SK-N-SH treated with all-trans-retinoic acid at 6 μM for 48 hours (cell line): ENCODE results near the gene ANKRD13A.

Experiments
- ATAC-seq: fragments of 200-7000 bp; cut with Tn5 transposase; 3 replicates; pipeline ENCODE4 v1.9.1; 2020; ENCODE audit warnings: mild to moderate bottlenecking, moderate library complexity
- BACH2 ChIP-seq: fragments of 250-450 bp; sonication (Bioruptor Pico); IDR thresholded peaks from 2 replicates; pipeline ENCODE4 v1.9.0; 2021; ENCODE audit warnings: mild to moderate bottlenecking, borderline replicate concordance
- CREB5 ChIP-seq: fragments of 250-450 bp; sonication (Bioruptor Pico); IDR thresholded peaks from 2 replicates; pipeline ENCODE4 v1.5.1; 2020; ENCODE audit warnings: low read depth, mild to moderate bottlenecking, moderate library complexity
- CSDC2 ChIP-seq: fragments of 250-450 bp; sonication (Bioruptor Pico); IDR thresholded peaks from 2 replicates; pipeline ENCODE4 v1.5.0; 2020; ENCODE audit warnings: mild to moderate bottlenecking, moderate library complexity
- CSRNP3 ChIP-seq: fragments of 250-450 bp; sonication (Bioruptor Pico); IDR thresholded peaks from 2 replicates; pipeline ENCODE4 v1.5.1; 2021; ENCODE audit warnings: mild to moderate bottlenecking, moderate library complexity
- ESRRG ChIP-seq: fragments of 250-450 bp; sonication (Bioruptor Pico); IDR thresholded peaks from 2 replicates; pipeline ENCODE4 v1.6.1; 2021; ENCODE audit warnings: mild to moderate bottlenecking
- GLIS3 ChIP-seq: fragments of 250-450 bp; sonication (Bioruptor Pico); IDR thresholded peaks from 2 replicates; pipeline ENCODE4 v1.5.0; 2020; ENCODE audit warnings: mild to moderate bottlenecking, moderate library complexity
- ISL1 ChIP-seq: fragments of 250-450 bp; sonication (Bioruptor Pico); IDR thresholded peaks from 2 replicates; pipeline ENCODE4 v2.1.2; 2022; ENCODE audit warnings: mild to moderate bottlenecking, moderate library complexity
- OSR1 ChIP-seq: fragments of 250-450 bp; sonication (Bioruptor Pico); IDR thresholded peaks from 2 replicates; pipeline ENCODE4 v1.8.0; 2022; ENCODE audit warnings: moderate library complexity, mild to moderate bottlenecking, inconsistent platforms
- POU6F1 ChIP-seq: fragments of 250-450 bp; sonication (Bioruptor Pico); IDR thresholded peaks from 2 replicates; pipeline ENCODE4 v1.8.0; 2021; ENCODE audit warnings: low read depth, mild to moderate bottlenecking, moderate library complexity, borderline replicate concordance
- PPARA ChIP-seq: fragments of 250-450 bp; sonication (Bioruptor Pico); IDR thresholded peaks from 2 replicates; pipeline ENCODE4 v1.5.0; 2020; ENCODE audit warnings: mild to moderate bottlenecking, borderline replicate concordance
- RARB ChIP-seq: fragments of 250-450 bp; sonication (Bioruptor Pico); IDR thresholded peaks from 2 replicates; pipeline ENCODE4 v1.8.0; 2021; ENCODE audit warnings: mild to moderate bottlenecking, moderate library complexity
- SNAI2 ChIP-seq: fragments of 250-450 bp; sonication (Bioruptor Pico); IDR thresholded peaks from 2 replicates; pipeline ENCODE4 v1.5.0; 2020; ENCODE audit warnings: mild to moderate bottlenecking, moderate library complexity
- TCF4 ChIP-seq: fragments of 250-450 bp; sonication (Bioruptor Pico); IDR thresholded peaks from 2 replicates; pipeline ENCODE4 v1.8.0; 2021; ENCODE audit warnings: mild to moderate bottlenecking, moderate library complexity, borderline replicate concordance
- TOX ChIP-seq: fragments of 250-450 bp; sonication (Bioruptor Pico); IDR thresholded peaks from 2 replicates; pipeline ENCODE4 v1.8.0; 2021; ENCODE audit warnings: mild to moderate bottlenecking, moderate library complexity, borderline replicate concordance
- TSHZ2 ChIP-seq: fragments of 250-450 bp; sonication (Bioruptor Pico); IDR thresholded peaks from 2 replicates; pipeline ENCODE4 v1.5.0; 2020; ENCODE audit warnings: mild to moderate bottlenecking, moderate library complexity
- ZC3H10 ChIP-seq: fragments of 250-450 bp; sonication (Bioruptor Pico); IDR thresholded peaks from 2 replicates; pipeline ENCODE4 v1.5.1; 2021; ENCODE audit warnings: mild to moderate bottlenecking, moderate library complexity
- ZFP3 ChIP-seq: fragments of 250-450 bp; sonication (Bioruptor Pico); IDR thresholded peaks from 2 replicates; pipeline ENCODE4 v1.5.0; 2020; ENCODE audit warnings: mild to moderate bottlenecking, moderate library complexity
- ZFP30 ChIP-seq: fragments of 450-650 bp; formaldehyde crosslinking; IDR thresholded peaks from 2 replicates; pipeline ENCODE4 v1.5.0; 2022; ENCODE audit warnings: mild to moderate bottlenecking, moderate library complexity
- ZNF565 ChIP-seq: fragments of 450-650 bp; formaldehyde crosslinking; conservative IDR thresholded peaks from 2 replicates; pipeline ENCODE4 v1.5.0; 2020; ENCODE audit warnings: low read depth, mild to moderate bottlenecking, moderate library complexity
- ZNF8 ChIP-seq: fragments of 450-650 bp; formaldehyde crosslinking; IDR thresholded peaks from 2 replicates; pipeline ENCODE4 v1.5.0; 2020; ENCODE audit warnings: mild to moderate bottlenecking, moderate library complexity
- TF ChIP-seq, protein P1 (sequence below): fragments of 250-450 bp; sonication (Bioruptor Pico); IDR thresholded peaks from 2 replicates; pipeline ENCODE4 v1.8.0; 2020; ENCODE audit warnings: mild to moderate bottlenecking, moderate library complexity, borderline replicate concordance

Gene ANKRD13A

DNA sequence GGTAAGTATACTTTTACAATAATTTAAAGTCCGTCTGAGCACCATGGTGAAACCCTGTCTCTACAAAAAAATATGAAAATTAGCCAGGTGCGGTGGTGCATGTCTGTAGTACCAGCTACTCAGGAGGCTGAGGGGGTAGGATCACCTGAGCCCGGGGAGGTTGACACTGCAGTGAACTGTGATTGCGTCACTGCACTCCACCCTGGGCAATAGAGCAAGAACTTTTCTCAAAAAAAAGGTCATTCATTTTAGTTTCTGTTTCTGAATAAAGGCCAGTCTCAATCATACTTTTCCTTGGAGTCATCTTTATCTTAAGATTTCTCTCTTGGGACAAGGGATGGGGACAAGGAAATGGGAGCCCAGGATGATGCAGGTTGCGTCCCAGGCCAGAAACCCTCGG, 12.9 kb downstream of the ANKRD13A start:
- ATAC-seq, result no peak
- TF ChIP-seq RARB (CRISPR knock-in tag) (no peak), ESRRG (CRISPR knock-in tag) (no peak), ZC3H10 (CRISPR knock-in tag) (no peak), OSR1 (CRISPR knock-in tag) (no peak), CSDC2 (CRISPR knock-in tag) (no peak), TSHZ2 (CRISPR knock-in tag) (no peak), ZFP30 (CRISPR knock-in tag) (no peak), TOX (CRISPR knock-in tag) (no peak), TCF4 (CRISPR knock-in tag) (no peak), POU6F1 (CRISPR knock-in tag) (no peak), SNAI2 (no peak), CREB5 (CRISPR knock-in tag) (no peak), BACH2 (no peak)
- TF ChIP-seq, protein P1, sequence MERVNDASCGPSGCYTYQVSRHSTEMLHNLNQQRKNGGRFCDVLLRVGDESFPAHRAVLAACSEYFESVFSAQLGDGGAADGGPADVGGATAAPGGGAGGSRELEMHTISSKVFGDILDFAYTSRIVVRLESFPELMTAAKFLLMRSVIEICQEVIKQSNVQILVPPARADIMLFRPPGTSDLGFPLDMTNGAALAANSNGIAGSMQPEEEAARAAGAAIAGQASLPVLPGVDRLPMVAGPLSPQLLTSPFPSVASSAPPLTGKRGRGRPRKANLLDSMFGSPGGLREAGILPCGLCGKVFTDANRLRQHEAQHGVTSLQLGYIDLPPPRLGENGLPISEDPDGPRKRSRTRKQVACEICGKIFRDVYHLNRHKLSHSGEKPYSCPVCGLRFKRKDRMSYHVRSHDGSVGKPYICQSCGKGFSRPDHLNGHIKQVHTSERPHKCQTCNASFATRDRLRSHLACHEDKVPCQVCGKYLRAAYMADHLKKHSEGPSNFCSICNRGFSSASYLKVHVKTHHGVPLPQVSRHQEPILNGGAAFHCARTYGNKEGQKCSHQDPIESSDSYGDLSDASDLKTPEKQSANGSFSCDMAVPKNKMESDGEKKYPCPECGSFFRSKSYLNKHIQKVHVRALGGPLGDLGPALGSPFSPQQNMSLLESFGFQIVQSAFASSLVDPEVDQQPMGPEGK, result no peak

DNA sequence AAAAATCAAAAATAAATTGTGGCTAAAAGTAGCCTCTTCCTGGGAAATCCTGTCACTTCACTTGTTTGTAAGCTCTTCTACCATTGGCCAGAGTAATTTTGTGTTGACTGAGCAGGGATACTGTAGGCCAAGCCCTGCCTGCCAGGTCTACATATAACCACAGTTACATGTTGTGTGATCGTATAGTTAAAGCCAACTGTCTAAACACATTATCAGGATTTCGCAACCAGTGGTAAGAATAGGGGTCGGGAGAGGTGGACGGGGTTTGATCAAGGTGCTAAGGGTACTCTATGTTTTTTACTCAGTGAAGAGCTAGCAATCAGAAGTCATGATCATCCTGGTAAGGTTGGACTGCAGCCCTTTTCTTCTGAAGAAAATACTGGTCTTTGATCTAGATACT, 13.4 kb downstream of the ANKRD13A start:
- no peak for ATAC-seq
- TF ChIP-seq GLIS3 (no peak), PPARA (CRISPR knock-in tag) (no peak), ZFP3 (CRISPR knock-in tag) (no peak), ESRRG (CRISPR knock-in tag) (no peak), OSR1 (CRISPR knock-in tag) (no peak), ISL1 (CRISPR knock-in tag) (no peak), CSRNP3 (CRISPR knock-in tag) (no peak), ZNF565 (CRISPR knock-in tag) (no peak)
- TF ChIP-seq, all 23 proteins: peak for 0

DNA sequence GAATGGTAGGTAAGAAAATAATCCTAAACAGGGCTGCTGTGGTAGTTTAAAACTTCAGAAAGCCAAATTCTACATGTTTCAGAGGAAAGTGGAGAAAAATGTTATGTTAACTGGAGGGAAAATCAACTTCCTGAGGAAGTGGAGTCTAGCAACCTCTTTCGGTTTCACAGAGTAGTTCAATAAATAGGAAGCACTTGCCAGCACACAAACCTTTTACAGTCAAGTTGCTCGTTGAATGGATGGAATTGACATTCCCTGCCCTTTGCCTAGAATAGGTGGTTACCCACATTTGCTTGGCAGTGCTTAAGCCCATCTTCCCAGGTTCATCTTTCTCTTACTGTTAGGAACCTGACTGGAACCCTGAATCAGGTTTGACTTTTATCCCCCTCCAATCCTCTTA, 15.9 kb downstream of the ANKRD13A start:
- TF ChIP-seq OSR1 (CRISPR knock-in tag) (no peak), ZNF8 (no peak), BACH2 (no peak), ESRRG (CRISPR knock-in tag) (no peak), ZNF565 (CRISPR knock-in tag) (no peak), TOX (CRISPR knock-in tag) (no peak), TSHZ2 (CRISPR knock-in tag) (no peak), GLIS3 (no peak), PPARA (CRISPR knock-in tag) (no peak)
- no peak for ATAC-seq
